HepG2 (cell line): ENCODE measurements around the gene PIH1D2. TPM values are rescaled to one million over a fixed set of nuclear protein-coding genes. Genes with fewer than 3 reads are reported as not detected.
A peak's percentile ranks its signal among the peaks of the same experiment; 100 is the strongest.

Source experiments
- AKNA ChIP-seq: sonication (generic); formaldehyde crosslinking; IDR thresholded peaks from 2 replicates; pipeline ENCODE4 v1.4.0; 2020; ENCODE audit warnings: missing genetic modification reagents, borderline replicate concordance
- ARID2 ChIP-seq: sonication (generic); formaldehyde crosslinking; IDR thresholded peaks from 2 replicates; pipeline ENCODE4 v1.8.1; 2022; ENCODE audit warnings: mild to moderate bottlenecking, missing genetic modification reagents, borderline replicate concordance
- DNMT1 ChIP-seq: sonication (generic); formaldehyde crosslinking; IDR thresholded peaks from 2 replicates; pipeline ENCODE4 v1.5.1; 2020; ENCODE audit warnings: mild to moderate bottlenecking, missing genetic modification reagents
- MYC ChIP-seq: sonication (generic); formaldehyde crosslinking; IDR thresholded peaks from 2 replicates; pipeline ENCODE4 v1.9.0; 2021; ENCODE audit warnings: missing genetic modification reagents, borderline replicate concordance
- NFE2 ChIP-seq: sonication (generic); formaldehyde crosslinking; IDR thresholded peaks from 2 replicates; pipeline ENCODE4 v1.4.0; 2020; ENCODE audit warnings: missing genetic modification reagents
- POLR2A ChIP-seq, 2 experiments: IDR thresholded peaks; 2 replicates each; pipeline ENCODE4 v1.6.1; 2011; ENCODE audit warnings: low read depth in 2 of 2, low read length in 2 of 2, mild to moderate bottlenecking in 1 of 2, moderate library complexity in 1 of 2; ENCODE audit not compliant: insufficient read depth in 1 of 2
- SMYD3 ChIP-seq: sonication (generic); formaldehyde crosslinking; IDR thresholded peaks from 2 replicates; pipeline ENCODE4 v1.8.1; 2023; ENCODE audit warnings: mild to moderate bottlenecking, missing genetic modification reagents
- SNAPC4 ChIP-seq: sonication (generic); formaldehyde crosslinking; IDR thresholded peaks from 2 replicates; pipeline ENCODE4 v1.4.0; 2020; ENCODE audit warnings: mild to moderate bottlenecking, missing genetic modification reagents
- TCF12 ChIP-seq, 2 experiments: fragments of 450-650 bp in 1 of 2; sonication (generic) in 1 of 2; formaldehyde crosslinking in 1 of 2; IDR thresholded peaks; 2 replicates each; pipeline versions ENCODE4 v1.6.1 to v1.8.0; 2017 to 2022; ENCODE audit warnings: antibody characterized with exemption in 1 of 2, mild to moderate bottlenecking in 1 of 2, missing genetic modification reagents in 1 of 2, moderate library complexity in 1 of 2
- WIZ ChIP-seq: sonication (generic); formaldehyde crosslinking; IDR thresholded peaks from 2 replicates; pipeline ENCODE4 v1.5.1; 2020; ENCODE audit warnings: mild to moderate bottlenecking, missing genetic modification reagents
- ZC3H4 ChIP-seq: sonication (generic); formaldehyde crosslinking; IDR thresholded peaks from 2 replicates; pipeline ENCODE4 v1.4.0; 2020; ENCODE audit warnings: missing genetic modification reagents, borderline replicate concordance
- ZFX ChIP-seq: sonication (generic); formaldehyde crosslinking; IDR thresholded peaks from 2 replicates; pipeline ENCODE4 v1.4.0; 2020; ENCODE audit warnings: mild to moderate bottlenecking, low read depth, missing genetic modification reagents, moderate library complexity
- ZNF225 ChIP-seq: sonication (generic); formaldehyde crosslinking; IDR thresholded peaks from 2 replicates; pipeline ENCODE4 v1.4.0; 2020; ENCODE audit warnings: mild to moderate bottlenecking, missing genetic modification reagents
- ZNF580 ChIP-seq: IDR thresholded peaks from 2 replicates; pipeline ENCODE4 v1.6.1; 2016; ENCODE audit warnings: low read depth, borderline replicate concordance
- ZSCAN31 ChIP-seq: sonication (generic); formaldehyde crosslinking; IDR thresholded peaks from 2 replicates; pipeline ENCODE4 v1.5.0; 2020; ENCODE audit warnings: low read depth, mild to moderate bottlenecking, missing genetic modification reagents
- ZUFSP ChIP-seq: sonication (generic); formaldehyde crosslinking; IDR thresholded peaks from 2 replicates; pipeline ENCODE4 v1.9.0; 2021; ENCODE audit warnings: missing genetic modification reagents, mild to moderate bottlenecking, borderline replicate concordance
- polyA plus RNA-seq, 8 experiments: library from polyadenylated mRNA; depleted of rRNA in 3 of 8; stranded (reverse) in 7 of 8; unstranded in 1 of 8; fragments of >200 nt; fragmentation: Illumina TruSeq in 4 of 8; extraction: Trizol in 4 of 8; gene quantifications; 2 replicates each; pipeline versions ENCODE4 v1.2.1 to v1.2.3, GENCODE V29; 2011 to 2016; ENCODE audit warnings: low read depth in 4 of 8, missing spikeins in 1 of 8, mixed read lengths in 1 of 8; ENCODE audit not compliant: insufficient read depth in 1 of 8
- total RNA-seq, 5 experiments: library from RNA; depleted of rRNA; stranded (reverse); fragments of >200 nt; fragmentation: Illumina TruSeq; extraction: Trizol; gene quantifications; 2 replicates each; pipeline ENCODE4 v1.2.3, GENCODE V29; 2016; ENCODE audit warnings: low read depth in 1 of 5

The PIH1D2 gene
- total and polyA plus RNA-seq, 2 of the 13 experiments (the other 11 are each of a cell fraction or from before 2014, with no cell fraction given): 0.49 to 2.7 TPM

GRCh38 chr11:112024773-112025678 lies 48.8 kb downstream of the PIH1D2 start, which contains the start of gene DLAT (continued):
- TF ChIP-seq ZUFSP (CRISPR knock-in tag) (no peak), ZNF225 (CRISPR knock-in tag) (no peak), SNAPC4 (CRISPR knock-in tag) (peak; percentile 76), TCF12 (IDR thresholded peaks at IDR 0.05) (no peak), TCF12 (CRISPR knock-in tag; IDR thresholded peaks at IDR 0.05) (no peak), ZSCAN31 (peak; percentile 96), ZFX (peak; percentile 99), AKNA (CRISPR knock-in tag) (no peak), MYC (CRISPR knock-in tag) (peak; percentile 95), ZNF580 (CRISPR knock-in tag) (0 out of 2 replicates have a peak, but pooled peaks have one; percentile 69), DNMT1 (CRISPR knock-in tag) (peak; percentile 52; the same call in 1 of the 2 replicates), ZC3H4 (CRISPR knock-in tag) (0 out of 2 replicates have a peak, but pooled peaks have one; percentile 55), ARID2 (CRISPR knock-in tag) (peak; percentile 75; the same call in 1 of the 2 replicates), NFE2 (CRISPR knock-in tag) (no peak), WIZ (CRISPR knock-in tag) (no peak), SMYD3 (CRISPR knock-in tag) (peak; percentile 73; the same call in 1 of the 2 replicates), POLR2A (IDR thresholded peaks at IDR 0.05; ENCODE audit: insufficient read depth in 1 of 2, low read depth in 2 of 2, low read length in 2 of 2) (peak; percentile 57 to 59)
